H9 (cell line): ENCODE data around the gene DOK6. TPM values are rescaled to one million over a fixed set of nuclear protein-coding genes. Genes with fewer than 3 reads are reported as not detected.

Experiments used
- DNase-seq: peaks from one replicate; pipeline ENCODE4 v3.0.0-alpha.2; 2017
- H2AFZ ChIP-seq: one replicate; pipeline ENCODE4 v1.6.1; 2013; ENCODE audit warnings: mild to moderate bottlenecking, low read length, control low read depth, moderate library complexity
- H2AK5ac ChIP-seq: 2 replicates; pipeline ENCODE4 v1.6.1; 2013; ENCODE audit warnings: low read length, control low read depth, mixed read lengths; ENCODE audit not compliant: insufficient read length
- H2BK120ac ChIP-seq: one replicate; pipeline ENCODE4 v1.6.1; 2013; ENCODE audit warnings: low read depth, mild to moderate bottlenecking, low read length, control low read depth, inconsistent platforms; ENCODE audit not compliant: poor library complexity, severe bottlenecking
- H2BK12ac ChIP-seq: 2 replicates; pipeline ENCODE4 v1.6.1; 2013; ENCODE audit warnings: low read length, control low read depth, mixed read lengths, low read depth; ENCODE audit not compliant: insufficient read length
- H2BK15ac ChIP-seq: 2 replicates; pipeline ENCODE4 v1.6.1; 2013; ENCODE audit warnings: low read depth, low read length, control low read depth
- H2BK20ac ChIP-seq: one replicate; pipeline ENCODE4 v1.6.1; 2013; ENCODE audit warnings: low read depth, mild to moderate bottlenecking, low read length, control low read depth, inconsistent platforms; ENCODE audit not compliant: poor library complexity, severe bottlenecking
- H2BK5ac ChIP-seq: 2 replicates; pipeline ENCODE4 v1.6.1; 2013; ENCODE audit warnings: low read length, control low read depth, mixed read lengths; ENCODE audit not compliant: insufficient read length
- H3K14ac ChIP-seq: 2 replicates; pipeline ENCODE4 v1.6.1; 2013; ENCODE audit warnings: low read length, control low read depth; ENCODE audit not compliant: insufficient read depth
- H3K18ac ChIP-seq: 2 replicates; pipeline ENCODE4 v1.6.1; 2013; ENCODE audit warnings: low read depth, mild to moderate bottlenecking, mixed read lengths, low read length, control low read depth; ENCODE audit not compliant: insufficient read length
- H3K23ac ChIP-seq: 2 replicates; pipeline ENCODE4 v1.6.1; 2013; ENCODE audit warnings: low read length, control low read depth, mixed read lengths, low read depth; ENCODE audit not compliant: insufficient read length
- H3K23me2 ChIP-seq: 2 replicates; pipeline ENCODE4 v1.6.1; 2013; ENCODE audit warnings: low read depth, mild to moderate bottlenecking, mixed read lengths, low read length, control low read depth; ENCODE audit not compliant: insufficient read length, poor library complexity, severe bottlenecking
- H3K27ac ChIP-seq: 2 replicates; pipeline ENCODE4 v1.5.1; 2013; ENCODE audit warnings: low read length, control low read depth, mixed read lengths, low read depth; ENCODE audit not compliant: insufficient read length
- H3K27me3 ChIP-seq: 2 replicates; pipeline ENCODE4 v1.6.1; 2013; ENCODE audit warnings: low read length, control low read depth, inconsistent platforms; ENCODE audit not compliant: insufficient read depth
- H3K4ac ChIP-seq: 2 replicates; pipeline ENCODE4 v1.6.1; 2013; ENCODE audit warnings: low read depth, mild to moderate bottlenecking, control low read depth, inconsistent platforms, low read length, moderate library complexity
- H3K4me1 ChIP-seq: 2 replicates; pipeline ENCODE4 v1.6.1; 2013; ENCODE audit warnings: low read length, control low read depth, inconsistent platforms; ENCODE audit not compliant: insufficient read depth
- H3K4me2 ChIP-seq: 2 replicates; pipeline ENCODE4 v1.6.1; 2013; ENCODE audit warnings: low read length, control low read depth, mixed read lengths; ENCODE audit not compliant: insufficient read length, insufficient read depth
- H3K56ac ChIP-seq: 2 replicates; pipeline ENCODE4 v1.6.1; 2013; ENCODE audit warnings: low read depth, mild to moderate bottlenecking, mixed read lengths, low read length, control low read depth; ENCODE audit not compliant: insufficient read length
- H3K79me1 ChIP-seq: 2 replicates; pipeline ENCODE4 v1.6.1; 2013; ENCODE audit warnings: low read depth, mild to moderate bottlenecking, moderate library complexity, low read length, control low read depth, inconsistent platforms; ENCODE audit not compliant: insufficient read depth, poor library complexity, severe bottlenecking
- H3K79me2 ChIP-seq: 2 replicates; pipeline ENCODE4 v1.6.1; 2013; ENCODE audit warnings: low read length, control low read depth, inconsistent platforms; ENCODE audit not compliant: insufficient read depth
- H3K9ac ChIP-seq: 2 replicates; pipeline ENCODE4 v1.6.1; 2013; ENCODE audit warnings: low read length, control low read depth, mixed read lengths; ENCODE audit not compliant: insufficient read length; ENCODE audit errors: extremely low read depth
- H3K9me3 ChIP-seq: one replicate; pipeline ENCODE4 v1.6.1; 2013; ENCODE audit warnings: low read depth, low read length, inconsistent platforms; ENCODE audit not compliant: control insufficient read depth
- H3T11ph ChIP-seq: one replicate; pipeline ENCODE4 v1.6.1; 2013; ENCODE audit warnings: mild to moderate bottlenecking, low read length, control low read depth, inconsistent platforms
- H4K20me1 ChIP-seq: one replicate; pipeline ENCODE4 v1.6.1; 2013; ENCODE audit not compliant: control insufficient read depth, insufficient read length, insufficient read depth
- H4K5ac ChIP-seq: 2 replicates; pipeline ENCODE4 v1.6.1; 2013; ENCODE audit warnings: low read depth, mild to moderate bottlenecking, mixed read lengths, low read length, control low read depth; ENCODE audit not compliant: insufficient read length
- H4K8ac ChIP-seq: replicated peaks from 2 replicates; pipeline ENCODE4 v1.6.1; 2013; ENCODE audit warnings: low read length, control low read depth, mixed read lengths, low read depth; ENCODE audit not compliant: insufficient read length
- H4K91ac ChIP-seq: 2 replicates; pipeline ENCODE4 v1.6.1; 2013; ENCODE audit warnings: low read depth, mild to moderate bottlenecking, moderate library complexity, mixed read lengths, low read length, control low read depth; ENCODE audit not compliant: insufficient read length
- H3K27ac Mint-ChIP-seq, 3 experiments: 2 replicates in 2 of 3; 3 replicates in 1 of 3; pipeline ENCODE4 v1.8.0; 2020 to 2021; ENCODE audit warnings: mixed read lengths in 3 of 3, mild to moderate bottlenecking in 1 of 3, moderate library complexity in 1 of 3
- H3K27me3 Mint-ChIP-seq: 2 replicates; pipeline ENCODE4 v1.8.0; 2021; ENCODE audit warnings: low read depth, mild to moderate bottlenecking, moderate library complexity, mixed read lengths
- H3K36me3 Mint-ChIP-seq, 3 experiments: 2 replicates in 2 of 3; 3 replicates in 1 of 3; pipeline ENCODE4 v1.8.0; 2020 to 2021; ENCODE audit warnings: low read depth in 3 of 3, mixed read lengths in 3 of 3; ENCODE audit not compliant: insufficient read depth in 1 of 3
- H3K4me1 Mint-ChIP-seq, 2 experiments: 2 replicates each; pipeline ENCODE4 v1.8.0; 2020; ENCODE audit warnings: mixed read lengths in 2 of 2
- H3K4me3 Mint-ChIP-seq, 2 experiments: 2 replicates in 1 of 2; 3 replicates in 1 of 2; pipeline ENCODE4 v1.8.0; 2020 to 2021; ENCODE audit warnings: mild to moderate bottlenecking in 2 of 2, mixed read lengths in 2 of 2, moderate library complexity in 1 of 2
- H3K9me3 Mint-ChIP-seq, 2 experiments: 2 replicates in 1 of 2; 3 replicates in 1 of 2; pipeline ENCODE4 v1.8.0; 2020; ENCODE audit warnings: mild to moderate bottlenecking in 2 of 2, mixed read lengths in 2 of 2, moderate library complexity in 1 of 2
- CTCF ChIP-seq: fragments of 200-600 bp; sonication (generic); conservative IDR thresholded peaks from 3 replicates; pipeline ENCODE4 v1.8.0; 2021; ENCODE audit warnings: antibody characterized with exemption, mild to moderate bottlenecking
- WGBS: extraction: QIAGEN DNeasy Blood & Tissue Kit; methylation state at CpG from one replicate; pipeline ENCODE4 v1.1.7; 2013; ENCODE audit warnings: missing lambda C conversion rate, low lambda C conversion rate, mixed read lengths; ENCODE audit not compliant: insufficient read length; ENCODE audit errors: extremely low coverage; 5-methylcytosine and 5-hydroxymethylcytosine counted together
- total RNA-seq: library from RNA; stranded (reverse); gene quantifications from 2 replicates; pipeline ENCODE4 v1.2.1, GENCODE V29; 2021

DOK6 gene
- total RNA-seq, 1 experiment from 2014 or later, result 0.20 TPM

GRCh38 chr18:69684789-69685188 lies 284.1 kb downstream of the DOK6 start:
- no peak overlapping the region for H2BK120ac ChIP-seq
- H3K27ac ChIP-seq, result no peak overlapping the region
- no peak overlapping the region for H2BK20ac ChIP-seq
- H3K79me2 ChIP-seq, result no peaks in the 10 kb centered on the region
- no peak overlapping the region for H3K56ac ChIP-seq
- no peak overlapping the region for H3K9ac ChIP-seq
- no peak for DNase-seq
- H3K23ac ChIP-seq, result no peak overlapping the region
- no peaks in the 10 kb centered on the region for H3K23me2 ChIP-seq
- H3K4ac ChIP-seq, result no peak overlapping the region
- H4K91ac ChIP-seq, result no peak overlapping the region
- no peak overlapping the region for H2AK5ac ChIP-seq
- no peak overlapping the region for H3T11ph ChIP-seq
- H3K36me3 Mint-ChIP-seq, result no peaks in the 10 kb centered on the region
- H3K18ac ChIP-seq, result no peak overlapping the region
- H4K8ac ChIP-seq, result no peak overlapping the region
- H3K14ac ChIP-seq, result no peak overlapping the region
- H4K20me1 ChIP-seq, result no peaks in the 10 kb centered on the region
- H3K27me3 ChIP-seq, result no peaks in the 10 kb centered on the region
- H4K5ac ChIP-seq, result no peak overlapping the region
- no peak overlapping the region for H2AFZ ChIP-seq
- H3K27ac Mint-ChIP-seq, result no peak overlapping the region
- no peak overlapping the region for H2BK12ac ChIP-seq
- H3K9me3 ChIP-seq, result no peaks in the 10 kb centered on the region
- H2BK15ac ChIP-seq, result no peak overlapping the region
- WGBS, result no CpG with 5 or more reads among the region's 2 CpGs
- no peak overlapping the region for H3K4me3 Mint-ChIP-seq
- H2BK5ac ChIP-seq, result no peak overlapping the region
- no peaks in the 10 kb centered on the region for H3K79me1 ChIP-seq
- no peaks in the 10 kb centered on the region; a peak in 1 of 5 replicates for H3K9me3 Mint-ChIP-seq
- peaks cover 8 to 16% of the 10 kb centered on the region in 2 experiments for H3K4me1 Mint-ChIP-seq
- H3K4me1 ChIP-seq, result peaks cover 8% of the 10 kb centered on the region; the same call in 1 of the 2 replicates
- H3K4me2 ChIP-seq, result no peak overlapping the region
- no peaks in the 10 kb centered on the region for H3K27me3 Mint-ChIP-seq
- no peak for TF ChIP-seq CTCF
